Fibroblast of skin of right quadriceps (primary cell): ENCODE measurements around the gene NFKB1.

Experiments used
- DNase-seq: peaks from one replicate; pipeline ENCODE4 v3.0.0-alpha.2; 2013

Gene NFKB1

DNA sequence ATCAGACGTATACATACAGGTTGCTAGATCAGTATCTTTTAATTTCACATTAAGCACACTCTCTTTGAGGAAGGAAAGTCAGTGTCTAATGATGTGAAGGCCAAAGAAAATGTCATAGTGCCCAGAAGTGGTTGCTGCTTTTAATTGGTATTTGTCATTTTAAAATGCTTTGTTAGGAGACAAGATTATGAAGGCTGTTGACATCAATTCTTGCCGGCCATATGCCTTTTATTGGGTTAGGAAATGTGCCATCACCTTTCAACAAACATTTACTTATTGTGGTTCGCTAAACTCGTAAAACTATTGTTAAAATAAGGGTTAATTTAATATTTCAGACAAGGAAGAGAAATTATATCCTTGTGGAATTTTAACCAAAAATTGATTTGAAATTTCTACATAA, 32.2 kb downstream of the NFKB1 start:
- DNase-seq, result no peak

DNA sequence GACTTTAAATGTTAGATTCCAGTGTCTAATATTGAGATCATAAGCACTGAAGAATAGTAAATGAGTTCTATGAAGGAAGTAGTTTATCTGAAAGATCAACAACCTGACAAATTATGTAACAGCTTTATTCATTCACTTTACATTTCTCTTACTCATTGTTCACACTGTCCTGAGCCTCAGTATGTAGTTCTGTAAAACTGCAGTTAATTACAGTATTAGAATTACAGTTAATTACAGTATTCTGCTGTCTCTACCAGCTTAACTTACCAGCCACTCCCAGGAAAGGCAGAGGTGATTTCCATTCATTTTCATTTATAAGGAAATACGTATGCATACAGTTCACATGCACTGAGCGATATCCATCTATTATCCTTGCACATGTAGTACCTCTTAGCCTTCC, 32.7 kb downstream of the NFKB1 start:
- no peak for DNase-seq

DNA sequence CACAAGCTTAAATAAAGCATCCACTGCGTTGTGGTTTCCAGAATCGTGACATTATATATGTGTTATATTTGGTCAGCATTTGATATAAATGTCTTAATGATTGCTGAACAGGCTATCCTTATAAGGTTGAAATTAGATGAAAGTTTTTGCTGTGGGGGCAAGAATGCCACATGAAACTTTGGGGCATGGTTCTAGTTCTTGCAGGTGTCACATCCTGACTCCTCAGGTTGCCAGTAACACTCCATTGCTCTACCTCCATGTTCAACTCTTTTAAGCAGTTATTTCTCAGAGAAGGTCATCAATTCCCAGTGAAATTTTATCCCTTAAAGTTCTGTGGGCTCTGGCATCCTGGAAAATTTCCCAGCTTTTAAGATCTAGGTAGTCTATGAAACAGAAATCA, 33.7 kb downstream of the NFKB1 start:
- DNase-seq, result no peak

DNA sequence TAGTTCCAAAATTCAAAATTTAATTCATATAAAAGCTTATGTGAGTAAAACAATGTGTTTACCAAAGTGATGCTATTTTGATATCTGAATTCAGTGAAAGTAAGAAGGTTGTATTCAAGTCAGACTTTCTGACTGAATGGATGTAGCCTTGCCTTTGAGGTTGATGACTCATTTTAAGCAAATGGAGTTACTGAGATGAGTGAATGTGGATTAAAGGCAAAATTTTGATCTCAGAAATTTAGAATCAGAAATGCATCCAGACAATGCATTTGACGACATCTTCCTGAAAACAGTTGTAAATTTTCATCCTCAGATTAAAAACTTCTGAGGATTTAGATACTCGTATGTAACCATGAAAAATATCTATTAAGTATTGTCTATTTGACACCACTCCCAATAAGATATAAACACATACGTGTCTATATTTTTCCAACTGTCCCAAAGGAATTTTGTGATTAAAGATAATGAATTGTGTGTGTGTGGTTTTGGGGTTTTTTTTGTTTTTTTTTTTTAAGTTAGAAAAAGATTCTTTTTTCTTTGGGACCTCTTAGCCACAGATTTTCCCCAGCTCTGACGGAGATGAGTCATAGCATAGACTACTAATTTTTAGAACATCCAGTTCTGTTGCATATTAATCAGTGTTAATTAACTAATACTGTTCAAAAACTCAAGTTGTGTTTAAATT, 34.4 kb downstream of the NFKB1 start:
- peak; percentile 61 for DNase-seq

DNA sequence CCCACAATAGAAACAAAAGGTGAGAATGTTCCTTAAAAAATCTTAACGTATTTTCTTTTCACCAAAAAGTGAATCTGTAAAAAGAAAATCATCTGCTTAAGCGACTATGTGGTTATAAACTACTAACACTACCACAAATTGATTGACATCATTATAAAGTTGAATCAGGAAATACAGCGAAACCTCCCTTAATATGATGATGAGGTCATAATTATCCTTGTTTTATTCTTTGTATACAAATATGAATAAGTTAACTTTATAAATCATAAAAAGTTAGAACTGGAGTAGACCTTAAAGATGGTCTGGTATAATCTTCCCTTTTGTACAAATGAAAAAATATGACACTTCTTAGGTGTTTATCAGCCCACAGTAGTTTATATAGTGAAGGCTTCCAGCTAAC, 35.6 kb downstream of the NFKB1 start:
- no peak for DNase-seq

DNA sequence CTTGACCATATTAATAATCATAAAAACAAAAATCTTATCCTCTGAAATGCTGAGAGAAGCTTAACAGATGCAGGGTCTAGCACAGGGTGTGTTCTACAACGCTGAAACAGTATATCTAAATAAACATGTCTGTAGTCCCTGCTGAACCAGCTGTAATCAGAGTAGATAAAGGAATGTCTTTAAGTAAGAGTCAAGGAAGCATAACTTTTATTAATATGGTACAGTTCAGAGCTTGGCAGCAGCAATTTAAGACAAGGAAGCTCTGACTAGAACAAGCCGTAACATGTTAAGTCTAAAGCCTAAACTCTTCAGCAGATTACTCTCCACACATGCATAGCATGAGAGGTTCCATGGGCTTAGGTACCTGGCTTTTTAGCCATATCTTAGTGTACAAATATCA, 36.1 kb downstream of the NFKB1 start:
- DNase-seq, result no peak

DNA sequence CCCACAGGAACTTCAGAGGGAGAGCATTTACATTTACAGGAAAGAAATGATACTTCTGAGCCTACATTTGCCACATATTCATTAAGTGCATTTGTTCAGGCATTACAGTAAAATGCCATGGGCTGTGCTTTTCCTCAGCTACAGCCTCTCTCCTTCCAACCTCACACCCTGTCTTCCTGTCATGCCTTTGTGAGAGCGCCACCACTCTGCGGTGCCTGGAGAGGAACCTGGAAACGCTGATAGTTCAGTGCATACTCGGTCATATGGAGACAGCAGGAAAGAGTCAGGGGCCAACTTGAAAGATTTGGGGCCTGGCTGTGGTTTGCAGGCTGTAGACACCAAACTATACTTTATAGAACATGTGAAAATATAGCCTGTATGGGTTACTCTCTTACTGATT, 40.5 kb downstream of the NFKB1 start:
- DNase-seq, result no peak

DNA sequence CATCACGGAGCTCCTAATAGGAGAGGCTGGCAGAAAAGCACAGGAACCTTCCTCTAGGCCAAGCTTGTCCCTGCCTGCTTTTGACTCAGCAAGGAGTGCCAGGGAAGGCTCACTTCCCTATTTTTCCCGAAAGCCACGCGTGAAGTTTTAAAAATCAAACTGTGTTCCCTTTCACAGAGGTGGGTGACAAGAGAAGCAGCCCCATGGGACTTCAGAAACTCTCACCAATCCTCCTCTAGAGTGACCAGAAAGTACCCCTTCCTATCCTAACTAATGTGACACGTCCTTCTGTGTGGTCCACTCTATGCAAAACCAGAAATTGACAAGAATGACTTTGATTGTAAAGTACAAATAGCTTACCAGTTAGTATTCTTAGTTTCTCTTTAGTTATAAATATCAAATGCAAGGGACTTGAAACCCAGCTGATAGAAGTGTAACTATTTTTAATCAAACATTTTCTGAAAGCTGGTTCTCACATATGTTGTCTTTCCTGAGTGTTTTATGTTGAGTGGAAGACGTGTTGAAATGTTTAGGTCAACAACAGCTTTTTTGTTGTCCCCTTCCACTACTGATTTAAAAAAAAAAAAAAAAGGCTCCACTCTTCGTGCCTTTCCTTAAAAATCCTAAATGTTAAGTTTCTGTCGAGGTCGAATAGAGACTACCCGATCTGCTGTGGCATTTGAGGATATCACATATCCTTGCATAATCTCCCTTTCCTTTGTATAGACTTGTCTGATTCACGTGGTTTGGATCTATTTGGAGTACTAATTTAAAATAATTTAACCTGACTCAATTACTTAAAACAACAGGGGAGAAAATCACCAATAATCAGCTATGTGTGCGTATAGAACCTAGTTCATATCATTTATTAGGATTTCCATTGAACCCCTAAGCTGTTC, 42.1 kb downstream of the NFKB1 start:
- no peak for DNase-seq

DNA sequence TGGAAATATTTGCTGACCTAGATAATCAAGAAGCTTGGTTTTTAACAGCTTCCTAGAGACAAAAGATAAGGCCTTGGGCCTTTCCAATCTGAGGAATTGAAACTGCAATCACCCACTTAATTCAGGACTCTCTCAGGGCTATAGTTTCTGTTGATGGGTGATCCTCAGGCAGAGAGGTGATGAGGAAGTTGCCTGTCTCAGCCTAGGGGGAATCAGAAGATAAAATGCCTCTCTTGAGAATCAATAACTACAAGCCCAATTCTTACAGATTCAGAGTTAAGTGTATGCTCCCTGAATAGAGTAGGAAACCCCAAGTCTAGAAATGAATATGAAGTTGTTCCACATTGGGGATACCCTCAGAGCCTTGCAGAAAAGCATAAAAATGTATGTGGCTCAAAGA, 45.5 kb downstream of the NFKB1 start:
- DNase-seq, result no peak

DNA sequence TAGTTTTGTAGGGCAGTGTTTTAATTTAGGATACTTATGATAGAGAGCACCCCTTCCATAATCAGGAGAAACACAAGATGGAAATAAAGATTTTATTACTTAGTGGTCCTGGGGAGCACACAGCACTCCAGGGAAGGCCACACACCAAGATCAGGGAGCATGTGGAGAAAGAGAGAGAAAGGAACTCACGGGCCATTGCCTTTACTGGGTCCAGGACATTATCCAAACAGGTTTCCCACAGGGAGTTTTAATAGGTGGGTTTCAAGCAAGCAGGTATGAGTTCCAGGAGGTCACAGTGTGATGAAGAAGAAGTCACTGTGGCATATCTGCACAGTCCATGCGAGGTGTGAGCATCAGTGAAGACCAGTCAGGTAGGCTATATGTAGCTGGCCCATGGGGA, 46.8 kb downstream of the NFKB1 start:
- DNase-seq, result no peak

DNA sequence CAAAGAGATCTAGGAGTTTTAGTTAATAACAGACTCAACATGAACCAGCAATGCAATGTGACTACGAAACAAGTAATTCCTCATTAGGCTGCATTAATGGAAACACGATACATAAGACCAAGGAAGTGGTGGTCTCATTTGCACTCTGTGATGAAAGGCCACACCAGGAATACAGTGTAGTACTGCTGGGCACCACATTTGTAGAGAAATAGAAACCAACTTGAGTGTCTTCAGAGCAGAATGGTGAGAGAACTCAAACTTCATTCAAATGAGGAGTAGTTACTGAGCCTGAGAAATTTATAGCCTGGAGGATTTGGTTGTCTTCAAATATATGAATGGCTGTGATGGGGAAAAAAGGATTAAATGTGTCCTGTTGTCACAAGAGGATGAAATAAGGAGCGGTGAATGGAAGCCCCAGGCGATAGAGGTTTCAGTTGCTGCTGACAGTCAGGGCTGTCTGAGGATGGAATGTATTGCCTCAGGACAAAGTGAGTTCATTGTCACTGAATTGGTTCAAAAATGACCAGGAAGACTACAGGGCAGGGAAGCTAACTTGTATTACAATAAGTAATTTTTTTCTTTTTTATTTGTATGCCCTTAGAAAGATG, 50.9 kb downstream of the NFKB1 start:
- no peak for DNase-seq

DNA sequence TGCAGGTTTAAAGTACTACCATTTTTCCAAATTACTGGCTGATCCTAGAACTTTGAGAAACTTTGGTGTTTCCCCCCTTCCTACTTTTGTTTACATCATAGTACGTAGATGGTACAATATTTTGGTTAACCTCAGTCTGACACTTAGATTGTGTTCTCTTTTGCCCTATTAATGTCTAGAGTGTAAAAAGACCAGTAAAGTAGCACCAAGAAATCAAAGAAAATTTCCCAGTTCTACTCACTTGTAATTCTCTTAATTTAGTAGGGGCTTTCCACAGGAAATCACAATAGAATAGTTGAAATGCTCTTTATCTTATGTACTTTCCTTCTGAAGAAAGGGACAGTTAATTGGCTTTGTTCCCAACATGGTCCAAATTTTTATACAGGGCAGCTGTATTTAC, 51.6 kb downstream of the NFKB1 start:
- DNase-seq, result no peak

DNA sequence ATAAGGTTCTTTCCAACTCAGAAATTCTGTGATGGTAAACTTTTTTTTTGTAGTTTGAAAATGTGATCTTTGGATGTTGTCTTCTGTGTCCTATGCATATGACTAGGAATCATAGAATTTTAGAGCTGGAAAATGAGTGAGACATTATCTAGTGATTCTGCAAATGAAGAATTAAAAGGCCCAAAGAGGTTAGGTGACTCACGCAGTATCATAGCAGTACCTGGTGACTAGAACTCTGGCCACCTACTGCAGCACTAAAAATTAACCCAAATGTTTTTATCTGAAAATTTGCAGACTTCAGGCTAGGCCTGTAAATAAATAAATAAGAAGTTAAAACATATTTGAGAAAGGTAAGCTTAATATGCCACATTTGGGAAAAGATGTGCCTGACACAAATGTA, 52.8 kb downstream of the NFKB1 start:
- DNase-seq, result no peak

DNA sequence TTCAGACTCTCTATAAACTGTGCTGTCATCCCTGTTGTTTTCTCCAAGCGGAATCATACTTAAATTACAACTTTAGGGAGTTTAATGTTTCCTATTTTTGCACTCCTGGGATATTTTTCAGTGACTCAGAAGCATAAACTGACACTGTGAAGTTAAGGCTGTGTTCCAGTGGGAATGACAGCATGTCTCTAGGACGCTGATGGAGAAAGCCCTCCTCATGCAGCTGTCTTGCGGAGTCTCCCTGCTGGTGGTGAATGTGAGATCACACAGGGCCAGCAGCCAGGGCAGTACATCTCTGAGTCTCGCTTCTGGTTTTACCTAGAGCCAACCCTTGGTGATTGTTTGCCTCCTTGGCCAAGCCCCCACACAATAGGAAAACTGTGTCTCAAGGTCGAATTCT, 53.3 kb downstream of the NFKB1 start:
- DNase-seq, result peak; percentile 61

DNA sequence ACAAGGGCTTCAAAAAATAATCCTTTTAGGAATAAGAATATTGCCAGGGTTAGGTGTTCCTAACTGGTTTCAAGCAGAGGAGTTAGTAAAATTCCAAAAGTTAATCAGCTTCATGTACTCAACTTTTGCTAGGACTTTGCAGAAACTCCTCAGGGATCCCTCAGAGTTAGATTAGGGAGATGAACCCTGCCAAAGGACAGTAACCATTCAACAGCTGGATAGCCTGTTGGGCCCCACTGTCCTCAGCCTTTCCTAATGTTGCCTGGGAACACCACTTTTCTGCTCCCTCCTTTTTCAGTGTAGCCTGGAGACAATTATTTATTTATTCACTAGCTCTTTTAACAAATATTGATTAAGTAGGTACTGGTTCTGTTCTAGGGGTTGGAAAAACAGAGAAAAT, 53.8 kb downstream of the NFKB1 start:
- no peak for DNase-seq

DNA sequence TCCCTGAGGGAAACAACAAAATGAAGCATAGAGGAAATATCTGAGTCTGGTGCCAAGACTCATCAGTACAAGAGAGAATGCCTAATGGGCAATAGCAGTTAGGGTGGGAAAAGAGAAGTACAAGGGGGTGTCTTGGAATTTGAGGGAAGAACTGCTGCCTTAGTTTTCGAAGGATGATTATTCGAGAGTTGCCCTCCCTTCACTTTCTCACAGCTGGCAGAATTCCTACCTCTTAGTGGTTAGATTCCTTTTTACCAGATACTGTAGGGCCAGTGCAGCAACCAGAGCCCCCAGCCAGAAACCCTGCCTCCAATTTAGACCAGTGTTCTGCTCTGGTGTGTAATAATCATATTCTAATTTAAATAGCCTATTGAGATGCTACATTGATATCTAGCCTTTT, 56.5 kb downstream of the NFKB1 start:
- no peak for DNase-seq

DNA sequence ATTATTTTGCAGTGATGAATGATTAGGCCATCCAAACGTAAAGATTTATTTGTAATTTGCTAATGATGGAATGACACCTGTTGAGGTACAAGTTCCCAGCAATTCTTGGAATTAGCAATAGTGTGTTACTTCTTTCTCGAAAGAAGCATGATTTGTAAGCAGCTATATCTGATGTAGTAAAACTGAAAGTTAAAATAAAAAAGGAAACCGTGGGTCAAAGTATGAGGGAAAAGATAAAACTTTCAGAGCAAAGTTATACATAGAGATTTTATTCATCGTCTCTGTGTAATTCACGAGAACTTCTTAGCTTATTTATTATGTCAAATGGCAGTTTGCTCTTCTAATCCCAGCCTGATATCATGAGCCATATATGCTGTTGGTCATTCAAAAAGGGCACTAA, 59.0 kb downstream of the NFKB1 start:
- no peak for DNase-seq

DNA sequence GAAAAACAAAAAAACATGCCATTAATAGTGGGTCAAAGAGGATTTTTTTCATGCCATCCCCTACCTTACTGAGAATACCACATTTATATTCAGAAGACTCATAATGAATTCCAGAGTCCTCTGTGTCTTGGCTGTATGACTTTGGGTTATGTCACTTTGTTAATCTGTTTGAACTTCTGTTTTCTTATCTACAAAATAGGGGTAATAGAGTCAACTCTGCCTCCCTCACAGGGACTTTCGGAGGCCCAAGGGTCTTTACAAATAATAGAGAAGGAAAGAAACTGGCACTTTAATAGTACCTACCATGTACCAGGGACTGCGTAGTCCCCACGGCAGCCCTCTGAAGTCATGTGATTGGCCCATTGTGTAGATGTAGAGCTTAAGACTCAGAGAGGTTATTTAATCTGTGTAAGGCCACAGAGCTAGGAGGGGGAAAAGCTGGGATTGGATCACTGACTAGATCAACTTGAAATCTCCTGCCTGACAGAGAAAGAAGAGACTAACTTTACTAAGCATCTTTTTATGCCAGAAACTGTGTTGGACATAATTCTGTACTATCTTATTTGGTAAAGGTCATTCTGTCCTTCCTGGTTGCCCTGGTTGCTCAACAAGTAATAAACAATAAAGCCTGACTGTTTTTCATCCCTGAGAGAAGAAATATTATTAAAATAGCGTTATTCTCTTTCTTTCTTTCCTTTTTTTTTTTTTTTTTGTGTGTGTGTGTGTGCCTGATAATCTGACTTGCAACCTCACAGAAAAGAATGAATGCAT, 59.6 kb downstream of the NFKB1 start:
- no peak for DNase-seq

DNA sequence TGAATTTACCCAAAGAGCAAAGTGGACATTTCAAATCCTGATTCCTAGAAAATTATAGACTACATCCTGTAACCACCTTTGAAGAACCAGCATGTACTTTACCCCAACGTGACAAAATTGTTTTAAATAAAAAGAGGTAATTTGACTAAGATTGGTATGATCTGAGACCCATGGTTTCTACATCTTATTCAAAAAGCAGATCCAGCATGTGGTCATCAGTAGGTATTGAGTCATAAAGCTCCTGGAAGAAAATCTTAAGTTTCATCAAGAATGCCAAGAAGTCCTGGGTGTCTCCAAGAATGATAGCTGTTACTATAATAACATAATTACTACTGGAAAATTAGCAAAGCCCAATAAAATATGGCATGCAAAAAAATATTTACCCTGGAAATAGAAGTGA, 61.8 kb downstream of the NFKB1 start:
- peak; percentile 26 for DNase-seq

DNA sequence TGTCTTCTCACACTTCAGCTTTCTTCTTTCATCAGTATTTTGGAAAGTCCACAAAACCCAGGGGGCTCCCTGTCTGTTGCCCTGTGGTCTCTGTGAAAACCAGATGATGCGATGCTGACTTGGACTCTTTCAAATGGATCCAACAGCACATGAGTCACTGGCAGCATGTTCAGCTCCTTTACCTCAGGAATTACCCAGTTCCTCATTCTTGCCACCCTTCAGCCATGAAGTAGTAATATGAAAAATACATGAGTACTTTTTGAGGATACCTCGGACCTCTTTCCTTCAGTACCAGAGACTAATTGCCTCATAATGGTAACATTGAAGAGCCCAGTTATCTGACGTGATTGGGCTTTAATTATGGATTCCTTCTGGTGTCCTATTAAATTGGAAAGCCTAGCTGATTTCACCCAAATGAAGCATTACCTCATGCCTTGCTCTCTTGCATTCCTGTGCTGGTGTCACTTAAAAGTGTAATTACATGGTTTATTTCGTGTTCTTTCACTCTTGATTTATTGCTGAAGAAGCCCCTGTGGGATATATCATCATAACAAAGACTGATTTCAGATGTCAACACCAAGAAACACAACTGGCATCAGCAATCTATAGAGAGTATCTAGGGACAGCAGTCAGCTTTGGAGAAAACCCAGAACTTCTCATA, 63.4 kb downstream of the NFKB1 start:
- peak; percentile 81 for DNase-seq

DNA sequence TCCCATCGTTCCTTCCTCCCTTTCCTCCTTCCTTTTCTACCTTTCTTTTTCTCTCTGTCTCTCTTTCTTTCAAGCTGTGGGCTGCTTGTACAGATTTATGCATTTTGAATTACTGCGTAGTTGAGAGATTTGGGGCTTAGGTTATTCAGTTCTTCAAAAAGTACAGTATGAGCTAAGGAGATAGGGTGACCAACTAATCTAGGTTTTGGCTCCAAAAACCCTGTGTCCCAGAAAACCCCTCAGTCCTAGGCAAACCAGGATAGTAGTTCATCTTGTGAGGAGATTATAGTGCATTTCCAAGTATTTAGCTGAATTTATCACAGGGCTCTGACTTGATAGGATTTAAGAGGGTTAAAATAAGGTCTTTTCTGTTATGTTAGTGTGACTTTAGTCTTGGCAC, 64.5 kb downstream of the NFKB1 start:
- DNase-seq, result no peak

DNA sequence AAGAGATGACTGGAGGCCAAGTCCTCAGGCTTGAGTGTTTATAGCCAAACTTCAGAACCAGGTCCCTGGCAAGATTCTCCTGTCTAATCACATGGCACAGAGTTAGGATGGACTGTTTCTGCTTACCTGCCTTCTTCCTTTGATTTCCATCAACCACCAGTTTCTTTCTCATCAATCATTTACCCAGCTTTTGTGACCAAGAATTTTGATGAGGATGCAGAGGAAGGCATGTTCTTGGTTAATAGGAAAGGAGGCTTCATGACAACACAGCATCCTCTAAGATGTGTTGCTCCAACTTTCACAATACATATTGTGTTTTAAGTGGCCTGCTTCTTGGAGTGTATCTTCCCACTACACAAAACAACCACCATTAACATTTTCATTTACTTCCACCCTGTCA, 65.3 kb downstream of the NFKB1 start:
- no peak for DNase-seq

DNA sequence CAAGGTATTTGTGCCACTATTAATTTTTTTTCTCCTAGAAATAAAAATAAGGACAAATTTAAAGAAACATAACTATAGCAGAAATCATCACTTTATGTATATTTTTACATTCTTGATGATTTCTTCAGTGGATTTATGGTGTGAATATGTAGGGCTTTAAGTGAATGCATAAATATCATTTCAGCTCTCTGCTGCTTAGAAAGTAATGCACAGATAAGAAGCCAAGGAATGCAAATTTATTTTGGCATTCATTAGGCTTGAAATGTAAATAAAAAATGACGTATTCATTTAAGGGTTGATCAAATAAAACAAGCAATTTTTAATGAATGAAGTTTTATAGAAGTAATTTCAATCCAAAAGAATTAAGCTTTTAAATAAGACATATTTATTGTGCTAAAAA, 66.3 kb downstream of the NFKB1 start:
- no peak for DNase-seq
